ENCODE data around the gene ETV6.

- TF ChIP-seq POLR2A (IDR thresholded peaks at IDR 0.05; ENCODE audit: low read depth, low read length) (no peak), POLR2AphosphoS5 (IDR thresholded peaks at IDR 0.05; ENCODE audit: low read depth, low read length) (no peak)
These were observed 162.7 kb downstream of the ETV6 start for GRCh38 chr12:11812241-11812585.

Data from GM12892 (cell line).